Nephron (organoid): ENCODE measurements around the gene CRYBG2.
"Not testable (repeated sequence)": the region's sequence is repeated elsewhere in the genome, so short reads cannot be mapped to it uniquely, and the experiment has no call there.

Experiments used
- H3K27ac Mint-ChIP-seq, 3 experiments: 2 replicates each; pipeline ENCODE4 v1.8.0; 2020; ENCODE audit warnings: mixed read lengths in 3 of 3, mild to moderate bottlenecking in 2 of 3, moderate library complexity in 1 of 3
- H3K27me3 Mint-ChIP-seq: 2 replicates; pipeline ENCODE4 v1.8.0; 2021; ENCODE audit warnings: low read depth, mild to moderate bottlenecking, moderate library complexity, mixed read lengths
- H3K36me3 Mint-ChIP-seq: 2 replicates; pipeline ENCODE4 v1.8.0; 2020; ENCODE audit warnings: low read depth, mixed read lengths
- H3K4me1 Mint-ChIP-seq: 2 replicates; pipeline ENCODE4 v1.8.0; 2020; ENCODE audit warnings: mixed read lengths
- H3K4me3 Mint-ChIP-seq, 3 experiments: 2 replicates each; pipeline ENCODE4 v1.8.0; 2020; ENCODE audit warnings: mild to moderate bottlenecking in 3 of 3, mixed read lengths in 3 of 3, moderate library complexity in 2 of 3
- H3K9me3 Mint-ChIP-seq: 2 replicates; pipeline ENCODE4 v1.8.0; 2020; ENCODE audit warnings: mixed read lengths
- TF ChIP-seq, protein P1 (sequence below), 3 experiments: fragments of 200-600 bp; sonication (generic); IDR thresholded peaks; one replicate each; pipeline ENCODE4 v1.5.0; 2021; ENCODE audit warnings: antibody characterized with exemption in 3 of 3; ENCODE audit not compliant: unreplicated experiment in 3 of 3

CRYBG2 gene

GRCh38 chr1:26338670-26339069 lies 15.3 kb downstream of the CRYBG2 start:
- Mint-ChIP-seq H3K36me3 (no peaks in the 10 kb centered on the region), H3K4me1 (peaks cover 10% of the 10 kb centered on the region), H3K27ac (no peak overlapping the region), H3K27me3 (peaks cover 50% of the 10 kb centered on the region), H3K4me3 (peak overlapping the region; percentile 36 to 58 (median 53)), H3K9me3 (no peaks in the 10 kb centered on the region)
- TF ChIP-seq, protein P1, sequence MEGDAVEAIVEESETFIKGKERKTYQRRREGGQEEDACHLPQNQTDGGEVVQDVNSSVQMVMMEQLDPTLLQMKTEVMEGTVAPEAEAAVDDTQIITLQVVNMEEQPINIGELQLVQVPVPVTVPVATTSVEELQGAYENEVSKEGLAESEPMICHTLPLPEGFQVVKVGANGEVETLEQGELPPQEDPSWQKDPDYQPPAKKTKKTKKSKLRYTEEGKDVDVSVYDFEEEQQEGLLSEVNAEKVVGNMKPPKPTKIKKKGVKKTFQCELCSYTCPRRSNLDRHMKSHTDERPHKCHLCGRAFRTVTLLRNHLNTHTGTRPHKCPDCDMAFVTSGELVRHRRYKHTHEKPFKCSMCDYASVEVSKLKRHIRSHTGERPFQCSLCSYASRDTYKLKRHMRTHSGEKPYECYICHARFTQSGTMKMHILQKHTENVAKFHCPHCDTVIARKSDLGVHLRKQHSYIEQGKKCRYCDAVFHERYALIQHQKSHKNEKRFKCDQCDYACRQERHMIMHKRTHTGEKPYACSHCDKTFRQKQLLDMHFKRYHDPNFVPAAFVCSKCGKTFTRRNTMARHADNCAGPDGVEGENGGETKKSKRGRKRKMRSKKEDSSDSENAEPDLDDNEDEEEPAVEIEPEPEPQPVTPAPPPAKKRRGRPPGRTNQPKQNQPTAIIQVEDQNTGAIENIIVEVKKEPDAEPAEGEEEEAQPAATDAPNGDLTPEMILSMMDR (IDR thresholded peaks at IDR 0.05; ENCODE audit: unreplicated experiment in 3 of 3), result no peak

DNA sequence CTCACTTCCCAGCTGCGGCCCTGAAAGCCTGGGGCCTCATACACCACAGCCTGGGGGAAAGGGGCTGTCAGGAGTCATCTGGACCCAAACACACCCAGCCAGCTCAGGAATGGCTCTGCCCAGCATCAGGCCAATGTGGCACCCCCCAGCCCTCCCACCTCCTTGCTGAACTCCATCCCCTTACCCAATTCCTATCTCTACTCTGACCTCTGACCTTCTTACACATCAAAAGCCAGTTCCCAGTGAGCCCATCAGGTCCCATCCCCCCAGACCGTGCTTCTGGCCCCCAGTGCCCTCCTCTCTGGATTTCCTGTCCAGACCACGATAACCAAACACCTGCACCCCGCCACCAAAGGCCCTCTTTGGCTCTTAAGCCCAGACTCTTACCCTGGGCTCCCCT lies 16.3 kb downstream of the CRYBG2 start:
- Mint-ChIP-seq H3K27me3 (peaks cover 50% of the 10 kb centered on the region), H3K4me1 (peaks cover 10% of the 10 kb centered on the region), H3K9me3 (no peaks in the 10 kb centered on the region), H3K36me3 (no peaks in the 10 kb centered on the region), H3K27ac (no peak overlapping the region), H3K4me3 (peak overlapping the region in 2 of 3 experiments; percentile 52 to 53)
- TF ChIP-seq, protein P1 (IDR thresholded peaks at IDR 0.05; ENCODE audit: unreplicated experiment in 3 of 3), result no peak

DNA sequence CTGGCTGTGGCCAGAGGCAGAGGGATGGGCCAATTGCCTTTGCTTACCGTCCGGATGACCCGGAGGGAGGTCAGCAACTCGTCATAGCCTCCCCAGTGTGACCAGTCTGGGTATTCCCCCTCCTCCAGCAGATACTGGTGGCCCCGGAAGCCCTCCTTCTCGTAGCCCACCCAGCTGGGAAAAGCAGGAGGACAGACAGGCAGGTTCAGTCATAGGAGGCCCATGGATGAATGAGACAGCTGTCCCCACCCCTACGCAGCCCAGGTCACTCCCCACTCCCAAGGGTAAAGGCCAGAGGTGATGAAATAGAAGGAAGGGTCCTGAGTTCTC lies 16.8 kb downstream of the CRYBG2 start:
- TF ChIP-seq, protein P1 (IDR thresholded peaks at IDR 0.05; ENCODE audit: unreplicated experiment in 3 of 3), result no peak
- Mint-ChIP-seq H3K36me3 (no peaks in the 10 kb centered on the region), H3K27me3 (peaks cover 50% of the 10 kb centered on the region), H3K27ac (no peak overlapping the region), H3K9me3 (no peaks in the 10 kb centered on the region), H3K4me1 (peaks cover 10% of the 10 kb centered on the region), H3K4me3 (peak overlapping the region in 2 of 3 experiments; percentile 66 to 71)

DNA sequence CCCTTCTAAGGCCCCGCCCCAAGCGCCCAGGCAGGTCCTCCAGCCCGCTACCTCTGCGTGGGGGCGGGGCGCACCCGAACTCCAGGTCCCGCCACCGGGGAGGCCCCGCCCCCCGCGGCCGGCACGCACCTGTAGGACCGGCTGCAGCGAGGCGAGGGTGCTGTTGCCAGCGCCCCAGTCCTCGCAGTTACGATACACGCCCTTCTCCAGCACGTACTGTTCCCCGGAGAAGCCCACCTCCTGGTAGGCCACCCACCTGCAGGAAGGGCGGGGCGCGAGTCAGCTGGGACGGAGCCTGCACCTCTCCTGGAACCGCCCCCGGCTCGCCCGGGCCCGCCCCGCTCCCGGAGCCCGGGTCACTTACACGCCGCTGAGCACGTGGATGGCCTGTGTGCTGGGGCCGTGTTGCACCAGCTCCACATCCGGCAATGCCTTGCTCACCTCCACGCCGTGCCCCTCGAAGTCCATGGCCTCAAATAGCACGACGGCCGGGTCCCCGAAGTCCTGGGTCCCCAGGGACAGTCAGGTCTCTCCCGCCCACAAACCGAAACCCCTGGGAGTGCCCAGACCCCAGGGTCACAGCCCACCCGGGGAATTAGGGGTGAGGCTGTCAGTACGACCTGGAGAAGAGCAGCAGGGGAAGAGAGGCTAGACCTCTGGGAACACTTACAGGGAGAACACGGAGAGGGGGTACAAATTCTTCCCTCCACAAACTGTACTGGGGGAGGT lies 17.3 kb downstream of the CRYBG2 start:
- Mint-ChIP-seq H3K4me1 (peaks cover 10% of the 10 kb centered on the region), H3K9me3 (no peaks in the 10 kb centered on the region), H3K36me3 (no peaks in the 10 kb centered on the region), H3K27ac (no peak overlapping the region), H3K4me3 (peak overlapping the region in 2 of 3 experiments; percentile 66 to 85), H3K27me3 (peaks cover 51% of the 10 kb centered on the region)
- TF ChIP-seq, protein P1 (IDR thresholded peaks at IDR 0.05; ENCODE audit: unreplicated experiment in 3 of 3), result no peak

- Mint-ChIP-seq H3K27me3 (peaks cover 56% of the 10 kb centered on the region), H3K36me3 (no peaks in the 10 kb centered on the region), H3K4me1 (peaks cover 10% of the 10 kb centered on the region), H3K4me3 (peak overlapping the region; percentile 79 to 85 (median 85)), H3K27ac (no peak overlapping the region), H3K9me3 (no peaks in the 10 kb centered on the region)
- TF ChIP-seq, protein P1 (IDR thresholded peaks at IDR 0.05; ENCODE audit: unreplicated experiment in 3 of 3), result no peak
These were observed 18.0 kb downstream of the CRYBG2 start for GRCh38 chr1:26335774-26336476.

DNA sequence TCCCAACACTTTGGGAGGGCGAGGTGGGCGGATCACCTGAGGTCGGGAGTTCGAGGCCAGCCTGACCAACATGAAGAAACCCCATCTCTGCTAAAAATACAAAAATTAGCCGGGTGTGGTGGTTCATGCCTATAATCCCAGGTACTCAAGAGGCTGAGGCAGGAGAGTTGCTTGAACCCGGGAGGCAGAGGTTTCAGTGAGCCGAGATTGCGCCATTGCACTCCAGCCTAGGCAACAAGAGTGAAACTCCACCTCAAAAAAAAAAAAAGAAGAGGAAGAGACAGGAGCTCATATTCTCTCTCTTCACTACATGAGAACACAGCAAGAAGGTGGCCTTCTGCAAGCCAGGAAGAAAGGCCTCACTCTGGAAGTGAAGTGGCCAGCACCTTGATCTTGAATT lies 20.6 kb downstream of the CRYBG2 start:
- not testable (repeated sequence) for H3K36me3 Mint-ChIP-seq, H3K4me1 Mint-ChIP-seq, H3K4me3 Mint-ChIP-seq, H3K9me3 Mint-ChIP-seq, H3K27ac Mint-ChIP-seq
- peaks cover 47% of the 10 kb centered on the region for H3K27me3 Mint-ChIP-seq
